Measurements from ENCODE around the gene GPA33.

Gene GPA33

DNA sequence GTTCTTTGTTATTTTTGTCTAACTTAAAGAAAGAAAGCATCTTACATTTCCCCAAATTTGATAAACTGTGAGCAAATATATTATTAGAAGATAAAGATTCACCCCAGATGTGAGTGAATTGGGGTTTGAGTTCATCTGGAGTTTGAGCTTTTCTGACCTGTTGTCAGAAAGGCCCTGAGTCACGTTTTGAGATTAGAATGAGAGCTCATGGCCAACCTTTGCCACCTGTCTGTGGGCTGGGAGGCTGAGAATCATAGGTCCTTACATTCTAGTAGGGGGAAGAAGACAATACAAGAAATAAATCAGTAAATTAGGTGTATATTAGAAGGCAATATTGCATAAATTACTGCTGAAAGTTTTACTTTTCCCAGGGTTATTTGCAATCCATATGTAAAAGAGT, 26.0 kb upstream of the GPA33 start:
- Mint-ChIP-seq H3K9me3 (no peaks in the 10 kb centered on the region), H3K27ac (no peak overlapping the region), H3K27me3 (ENCODE audit: low read depth) (peaks cover 5% of the 10 kb centered on the region), H3K4me1 (no peaks in the 10 kb centered on the region), H3K36me3 (ENCODE audit: low read depth) (no peaks in the 10 kb centered on the region), H3K4me3 (no peak overlapping the region)
- TF ChIP-seq, protein P1, sequence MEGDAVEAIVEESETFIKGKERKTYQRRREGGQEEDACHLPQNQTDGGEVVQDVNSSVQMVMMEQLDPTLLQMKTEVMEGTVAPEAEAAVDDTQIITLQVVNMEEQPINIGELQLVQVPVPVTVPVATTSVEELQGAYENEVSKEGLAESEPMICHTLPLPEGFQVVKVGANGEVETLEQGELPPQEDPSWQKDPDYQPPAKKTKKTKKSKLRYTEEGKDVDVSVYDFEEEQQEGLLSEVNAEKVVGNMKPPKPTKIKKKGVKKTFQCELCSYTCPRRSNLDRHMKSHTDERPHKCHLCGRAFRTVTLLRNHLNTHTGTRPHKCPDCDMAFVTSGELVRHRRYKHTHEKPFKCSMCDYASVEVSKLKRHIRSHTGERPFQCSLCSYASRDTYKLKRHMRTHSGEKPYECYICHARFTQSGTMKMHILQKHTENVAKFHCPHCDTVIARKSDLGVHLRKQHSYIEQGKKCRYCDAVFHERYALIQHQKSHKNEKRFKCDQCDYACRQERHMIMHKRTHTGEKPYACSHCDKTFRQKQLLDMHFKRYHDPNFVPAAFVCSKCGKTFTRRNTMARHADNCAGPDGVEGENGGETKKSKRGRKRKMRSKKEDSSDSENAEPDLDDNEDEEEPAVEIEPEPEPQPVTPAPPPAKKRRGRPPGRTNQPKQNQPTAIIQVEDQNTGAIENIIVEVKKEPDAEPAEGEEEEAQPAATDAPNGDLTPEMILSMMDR (IDR thresholded peaks at IDR 0.05; ENCODE audit: unreplicated experiment in 3 of 3), result no peak

DNA sequence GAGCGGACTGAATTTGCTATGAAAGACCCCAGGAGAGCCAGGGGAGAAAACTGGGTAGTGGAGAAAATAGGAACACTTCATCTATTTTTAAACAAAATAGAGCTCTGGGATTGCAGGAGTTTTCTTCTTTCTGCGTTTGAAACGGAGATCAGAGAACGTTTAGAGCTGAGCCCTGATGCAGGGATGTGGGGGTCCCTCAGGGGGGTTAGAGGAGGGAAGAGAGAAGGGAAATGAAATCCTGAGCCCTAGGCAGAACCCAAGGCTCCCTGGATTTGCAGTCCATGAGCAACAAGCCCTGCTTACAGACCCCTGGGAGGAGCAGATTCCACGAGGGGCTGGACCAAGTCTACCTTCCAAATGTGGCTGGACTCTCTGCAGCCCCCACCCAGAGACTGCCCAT, 25.5 kb upstream of the GPA33 start:
- no peaks in the 10 kb centered on the region for H3K4me1 Mint-ChIP-seq
- H3K27ac Mint-ChIP-seq, result no peak overlapping the region
- no peak overlapping the region for H3K4me3 Mint-ChIP-seq
- H3K36me3 Mint-ChIP-seq (ENCODE audit: low read depth), result no peaks in the 10 kb centered on the region
- H3K27me3 Mint-ChIP-seq (ENCODE audit: low read depth), result peaks cover 5% of the 10 kb centered on the region
- peaks cover 3% of the 10 kb centered on the region for H3K9me3 Mint-ChIP-seq
- TF ChIP-seq, protein P1 (IDR thresholded peaks at IDR 0.05; ENCODE audit: unreplicated experiment in 3 of 3), result no peak

DNA sequence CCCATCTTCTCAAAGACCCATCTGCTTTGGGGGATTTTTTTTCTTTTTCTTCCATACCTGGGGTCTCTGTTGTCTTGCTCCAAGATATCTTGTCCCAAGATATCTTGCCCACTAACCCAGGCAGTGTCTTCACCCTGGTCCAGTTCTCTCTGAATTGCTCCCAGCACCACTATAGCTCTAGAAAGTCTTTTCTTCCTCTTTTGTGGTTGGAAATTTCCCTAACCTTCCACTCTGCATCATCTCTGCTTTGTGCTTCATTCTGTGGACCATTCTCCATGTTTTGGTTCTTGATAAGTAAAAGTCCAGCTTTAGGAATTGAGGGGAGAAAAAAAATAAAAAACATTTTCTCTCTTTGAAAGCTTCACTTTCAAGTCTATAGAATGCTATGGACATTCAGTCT, 24.5 kb upstream of the GPA33 start:
- H3K9me3 Mint-ChIP-seq, result peaks cover 5% of the 10 kb centered on the region
- H3K27me3 Mint-ChIP-seq (ENCODE audit: low read depth), result peaks cover 4% of the 10 kb centered on the region

DNA sequence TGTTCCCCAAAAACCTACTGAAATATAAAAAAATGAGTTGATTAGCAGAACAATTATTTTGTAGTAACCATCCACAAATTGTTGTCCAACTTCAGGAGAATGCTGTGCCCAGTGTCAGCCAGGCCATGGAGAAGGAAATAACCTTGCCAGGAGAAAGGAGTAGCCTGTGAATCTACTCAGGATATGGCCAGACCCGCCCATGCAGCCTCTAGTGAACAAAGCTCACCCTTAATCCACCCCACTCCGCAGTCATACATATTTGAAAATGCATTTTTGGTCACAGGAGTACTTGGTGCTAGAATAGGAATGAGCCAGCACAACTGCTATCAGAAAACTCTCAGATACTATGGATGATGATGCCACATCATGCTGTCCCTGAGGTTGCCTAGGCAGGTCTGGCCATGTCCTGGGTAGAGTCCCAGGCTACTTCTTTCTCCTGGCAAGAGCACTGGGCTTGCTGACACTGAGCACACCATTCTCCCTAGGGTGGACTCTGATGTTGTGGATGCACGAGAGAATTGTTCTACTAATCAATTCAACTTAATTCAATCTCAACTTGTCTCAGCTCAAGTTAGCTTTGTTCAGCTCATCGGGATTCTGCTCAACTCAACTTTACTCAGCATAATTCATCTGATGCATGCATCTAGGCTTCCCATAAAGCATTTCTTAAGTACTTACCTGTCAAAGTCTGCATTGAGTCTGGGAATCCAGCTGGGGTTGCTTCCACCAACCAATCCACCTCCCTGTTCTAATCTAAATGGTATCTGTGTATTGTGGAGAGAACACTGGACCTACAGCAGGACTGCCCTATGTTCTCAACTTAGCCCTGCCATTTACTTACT, 21.9 kb upstream of the GPA33 start:
- Mint-ChIP-seq H3K27me3 (ENCODE audit: low read depth) (no peaks in the 10 kb centered on the region), H3K4me3 (no peak overlapping the region), H3K4me1 (no peaks in the 10 kb centered on the region), H3K27ac (no peak overlapping the region), H3K9me3 (peaks cover 5% of the 10 kb centered on the region), H3K36me3 (ENCODE audit: low read depth) (no peaks in the 10 kb centered on the region)
- TF ChIP-seq, protein P1 (IDR thresholded peaks at IDR 0.05; ENCODE audit: unreplicated experiment in 3 of 3), result no peak

More for the DNA sequence above, 24.5 kb upstream of the GPA33 start:
- H3K4me3 Mint-ChIP-seq, result no peak overlapping the region
- H3K4me1 Mint-ChIP-seq, result no peaks in the 10 kb centered on the region
- no peak overlapping the region for H3K27ac Mint-ChIP-seq
- H3K36me3 Mint-ChIP-seq (ENCODE audit: low read depth), result no peaks in the 10 kb centered on the region
- TF ChIP-seq, protein P1 (IDR thresholded peaks at IDR 0.05; ENCODE audit: unreplicated experiment in 3 of 3), result no peak

DNA sequence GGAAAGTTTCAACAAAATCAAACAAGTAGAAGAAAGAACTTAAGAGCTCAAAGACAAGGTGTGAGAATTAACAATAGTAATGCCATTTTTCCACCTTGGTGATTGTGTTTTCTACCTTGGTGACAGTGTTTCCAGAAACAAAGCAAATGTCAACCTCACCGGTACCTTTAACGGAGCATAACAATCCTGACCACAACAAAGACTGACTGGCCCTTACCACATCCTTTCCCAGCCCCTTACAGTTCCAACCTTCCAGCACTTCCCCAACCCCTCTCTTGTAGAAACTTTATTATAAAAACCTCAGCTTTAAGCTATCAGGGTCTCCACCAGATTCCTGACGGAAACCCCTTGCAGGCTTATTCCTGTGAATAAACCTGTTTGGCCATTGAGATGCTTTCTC, 20.4 kb upstream of the GPA33 start:
- no peaks in the 10 kb centered on the region for H3K36me3 Mint-ChIP-seq (ENCODE audit: low read depth)
- TF ChIP-seq, protein P1 (IDR thresholded peaks at IDR 0.05; ENCODE audit: unreplicated experiment in 3 of 3), result no peak
- peaks cover 4% of the 10 kb centered on the region for H3K4me1 Mint-ChIP-seq
- no peak overlapping the region for H3K27ac Mint-ChIP-seq
- H3K9me3 Mint-ChIP-seq, result peaks cover 5% of the 10 kb centered on the region
- no peaks in the 10 kb centered on the region for H3K27me3 Mint-ChIP-seq (ENCODE audit: low read depth)
- H3K4me3 Mint-ChIP-seq, result no peak overlapping the region

DNA sequence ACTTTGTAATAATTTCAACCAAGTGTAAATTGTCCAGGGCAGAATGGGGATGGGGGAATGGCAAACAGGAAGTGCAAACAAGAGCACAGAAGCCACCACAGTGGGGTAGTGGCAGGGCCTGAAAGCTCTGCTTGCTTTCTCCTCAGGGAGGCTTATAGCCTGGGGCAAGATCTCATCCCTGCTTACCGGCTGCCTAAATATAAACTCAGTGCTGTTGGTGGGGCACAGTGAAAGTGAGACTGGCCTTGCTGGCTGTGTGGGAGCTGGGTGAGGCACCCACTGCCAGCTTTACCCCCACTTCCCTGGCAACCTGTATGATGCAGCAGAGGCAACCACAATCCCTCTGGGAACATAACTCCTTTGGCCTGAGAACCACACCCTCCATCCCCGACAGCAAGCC, 18.9 kb upstream of the GPA33 start:
- Mint-ChIP-seq H3K9me3 (peaks cover 5% of the 10 kb centered on the region), H3K36me3 (ENCODE audit: low read depth) (no peaks in the 10 kb centered on the region), H3K27me3 (ENCODE audit: low read depth) (no peaks in the 10 kb centered on the region), H3K4me1 (peaks cover 16% of the 10 kb centered on the region), H3K4me3 (no peak overlapping the region), H3K27ac (no peak overlapping the region)
- TF ChIP-seq, protein P1 (IDR thresholded peaks at IDR 0.05; ENCODE audit: unreplicated experiment in 3 of 3), result no peak
